Chondrocyte (in vitro differentiated cells): ENCODE results near the gene KCNAB3. TPM values are rescaled to one million over a fixed set of nuclear protein-coding genes. Genes with fewer than 3 reads are reported as not detected.
A peak's percentile ranks its signal among the peaks of the same experiment; 100 is the strongest.

ENCODE experiments used
- DNase-seq: peaks from one replicate; pipeline ENCODE4 v3.0.0; 2021; ENCODE audit warnings: mixed read lengths, low spot score
- H3K27ac Mint-ChIP-seq: one replicate; pipeline ENCODE4 v1.8.0; 2021; ENCODE audit warnings: mild to moderate bottlenecking, moderate library complexity, mixed read lengths; ENCODE audit not compliant: unreplicated experiment
- H3K27me3 Mint-ChIP-seq: 2 replicates; pipeline ENCODE4 v1.8.0; 2021; ENCODE audit warnings: low read depth, mixed read lengths
- H3K36me3 Mint-ChIP-seq: 2 replicates; pipeline ENCODE4 v1.8.0; 2021; ENCODE audit warnings: low read depth, mixed read lengths
- H3K4me1 Mint-ChIP-seq: 2 replicates; pipeline ENCODE4 v1.8.0; 2021; ENCODE audit warnings: low read depth, mild to moderate bottlenecking, mixed read lengths
- H3K4me3 Mint-ChIP-seq: one replicate; pipeline ENCODE4 v1.8.0; 2021; ENCODE audit warnings: mild to moderate bottlenecking, moderate library complexity, mixed read lengths; ENCODE audit not compliant: unreplicated experiment
- H3K9me3 Mint-ChIP-seq: 2 replicates; pipeline ENCODE4 v1.8.0; 2021; ENCODE audit warnings: low read depth, mixed read lengths
- total RNA-seq: library from RNA; stranded (reverse); gene quantifications from 3 replicates; pipeline ENCODE4 v1.2.1, GENCODE V29; 2021
- TF ChIP-seq, protein P1 (sequence below): fragments of 200-600 bp; sonication (generic); IDR thresholded peaks from 2 replicates; pipeline ENCODE4 v1.5.0; 2021; ENCODE audit warnings: antibody characterized with exemption, mild to moderate bottlenecking, moderate library complexity

The KCNAB3 gene
- total RNA-seq, 1 donor from 2014 or later: 2.3 TPM

DNA sequence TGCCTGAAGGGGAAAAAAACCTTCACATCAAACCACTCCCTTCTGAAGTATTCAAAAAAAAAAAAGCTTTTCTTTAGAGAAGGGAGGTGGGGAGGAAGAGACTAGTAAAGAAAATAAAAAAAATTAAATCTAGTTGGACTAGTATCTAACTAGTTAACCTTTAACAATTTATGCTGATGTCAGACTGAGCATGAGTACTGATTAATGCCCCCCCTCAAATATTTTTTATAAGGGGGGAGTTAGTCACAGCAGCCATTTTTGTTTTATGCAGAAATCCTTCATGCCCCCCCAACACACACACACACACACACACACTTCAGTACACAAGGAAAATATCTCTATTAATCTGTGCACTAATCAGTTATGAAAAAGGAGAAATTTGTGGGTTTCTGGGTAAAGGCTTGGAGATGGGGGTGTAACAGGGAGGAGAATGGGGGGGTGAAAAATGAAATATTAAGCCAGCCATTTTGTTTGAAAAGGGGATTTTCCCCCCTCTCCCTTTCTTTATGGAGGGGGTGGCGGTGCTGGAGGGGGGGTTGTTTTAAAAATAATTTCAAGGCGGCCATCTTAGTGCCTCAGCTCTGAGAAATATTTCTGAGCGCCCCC is 45.8 kb downstream of the KCNAB3 start:
- peaks cover 1% of the 10 kb centered on the region for H3K36me3 Mint-ChIP-seq
- no peaks in the 10 kb centered on the region for H3K9me3 Mint-ChIP-seq
- H3K27ac Mint-ChIP-seq: no peak overlapping the region
- H3K4me3 Mint-ChIP-seq: peak overlapping the region; percentile 62
- H3K27me3 Mint-ChIP-seq: no peaks in the 10 kb centered on the region
- peaks cover 3% of the 10 kb centered on the region for H3K4me1 Mint-ChIP-seq
- TF ChIP-seq, protein P1, sequence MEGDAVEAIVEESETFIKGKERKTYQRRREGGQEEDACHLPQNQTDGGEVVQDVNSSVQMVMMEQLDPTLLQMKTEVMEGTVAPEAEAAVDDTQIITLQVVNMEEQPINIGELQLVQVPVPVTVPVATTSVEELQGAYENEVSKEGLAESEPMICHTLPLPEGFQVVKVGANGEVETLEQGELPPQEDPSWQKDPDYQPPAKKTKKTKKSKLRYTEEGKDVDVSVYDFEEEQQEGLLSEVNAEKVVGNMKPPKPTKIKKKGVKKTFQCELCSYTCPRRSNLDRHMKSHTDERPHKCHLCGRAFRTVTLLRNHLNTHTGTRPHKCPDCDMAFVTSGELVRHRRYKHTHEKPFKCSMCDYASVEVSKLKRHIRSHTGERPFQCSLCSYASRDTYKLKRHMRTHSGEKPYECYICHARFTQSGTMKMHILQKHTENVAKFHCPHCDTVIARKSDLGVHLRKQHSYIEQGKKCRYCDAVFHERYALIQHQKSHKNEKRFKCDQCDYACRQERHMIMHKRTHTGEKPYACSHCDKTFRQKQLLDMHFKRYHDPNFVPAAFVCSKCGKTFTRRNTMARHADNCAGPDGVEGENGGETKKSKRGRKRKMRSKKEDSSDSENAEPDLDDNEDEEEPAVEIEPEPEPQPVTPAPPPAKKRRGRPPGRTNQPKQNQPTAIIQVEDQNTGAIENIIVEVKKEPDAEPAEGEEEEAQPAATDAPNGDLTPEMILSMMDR: no peak
- DNase-seq: no peak

DNA sequence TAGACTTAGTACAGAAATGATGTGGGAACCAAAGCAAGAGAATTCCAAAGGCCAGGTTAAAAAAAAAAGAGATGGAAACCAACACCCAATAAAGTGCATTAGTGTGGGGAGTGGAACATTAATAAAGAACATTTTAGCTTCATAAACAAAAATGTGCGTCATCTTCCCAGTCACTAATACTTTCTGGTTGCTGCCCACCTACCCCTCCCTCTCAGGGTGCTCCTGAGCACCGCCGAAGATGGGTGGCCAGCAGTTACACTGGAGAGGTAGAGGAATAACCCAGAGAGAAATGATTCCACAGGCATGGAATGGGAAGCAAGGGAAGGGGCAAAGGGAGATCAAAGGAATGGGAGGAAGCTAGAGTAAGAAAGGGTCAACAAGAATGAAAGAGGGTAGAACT is 47.0 kb downstream of the KCNAB3 start:
- TF ChIP-seq, protein P1: no peak
- Mint-ChIP-seq H3K9me3 (no peaks in the 10 kb centered on the region), H3K27me3 (no peaks in the 10 kb centered on the region), H3K4me1 (peaks cover 3% of the 10 kb centered on the region), H3K36me3 (peaks cover 1% of the 10 kb centered on the region), H3K4me3 (no peak overlapping the region), H3K27ac (no peak overlapping the region)
- no peak for DNase-seq

GRCh38 chr17:7882068-7882467 is 47.6 kb downstream of the KCNAB3 start:
- no peak overlapping the region for H3K4me3 Mint-ChIP-seq
- no peaks in the 10 kb centered on the region for H3K27me3 Mint-ChIP-seq
- no peak overlapping the region for H3K27ac Mint-ChIP-seq
- no peaks in the 10 kb centered on the region for H3K9me3 Mint-ChIP-seq
- TF ChIP-seq, protein P1: no peak
- H3K4me1 Mint-ChIP-seq: peaks cover 3% of the 10 kb centered on the region
- no peak for DNase-seq
- H3K36me3 Mint-ChIP-seq: peaks cover 4% of the 10 kb centered on the region

- H3K27ac Mint-ChIP-seq: no peak overlapping the region
These were observed 48.2 kb downstream of the KCNAB3 start for GRCh38 chr17:7881276-7882054.

More at GRCh38 chr17:7881276-7882054, 48.2 kb downstream of the KCNAB3 start:
- Mint-ChIP-seq H3K9me3 (no peaks in the 10 kb centered on the region), H3K4me1 (peaks cover 3% of the 10 kb centered on the region), H3K36me3 (peaks cover 6% of the 10 kb centered on the region), H3K27me3 (no peaks in the 10 kb centered on the region), H3K4me3 (no peak overlapping the region)
- TF ChIP-seq, protein P1: no peak
- DNase-seq: no peak
